GM20431 (cell line): ENCODE measurements around the gene MAGI2.

ENCODE experiments used
- in situ Hi-C: fragments of 300-500 bp; cut with MseI, MboI; formaldehyde crosslinking; loops from one replicate; pipeline ENCODE4 v1.15.0; 2020; ENCODE audit warnings: low sequenced_read_pairs; ENCODE audit not compliant: unreplicated experiment

Gene MAGI2

DNA sequence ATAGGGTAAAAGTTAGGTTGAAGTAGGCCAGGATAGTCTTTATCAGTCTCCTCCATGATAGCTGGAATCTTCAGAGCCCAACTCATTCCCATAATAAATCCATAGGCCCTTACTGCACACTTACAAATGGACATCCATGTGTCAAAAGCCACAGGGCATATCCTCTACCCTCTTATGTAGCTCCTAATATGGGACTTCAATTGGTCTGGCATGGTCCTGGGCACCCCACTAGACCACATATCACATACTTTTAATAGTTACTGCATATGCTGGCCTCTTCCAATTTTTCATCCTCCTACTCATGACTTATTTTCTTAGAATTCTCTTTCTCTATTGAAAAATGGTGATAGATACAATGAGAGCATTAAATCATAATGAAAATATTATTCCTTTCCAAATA lies 169.3 kb downstream of the MAGI2 start:
- in situ Hi-C loops = no loop called here

DNA sequence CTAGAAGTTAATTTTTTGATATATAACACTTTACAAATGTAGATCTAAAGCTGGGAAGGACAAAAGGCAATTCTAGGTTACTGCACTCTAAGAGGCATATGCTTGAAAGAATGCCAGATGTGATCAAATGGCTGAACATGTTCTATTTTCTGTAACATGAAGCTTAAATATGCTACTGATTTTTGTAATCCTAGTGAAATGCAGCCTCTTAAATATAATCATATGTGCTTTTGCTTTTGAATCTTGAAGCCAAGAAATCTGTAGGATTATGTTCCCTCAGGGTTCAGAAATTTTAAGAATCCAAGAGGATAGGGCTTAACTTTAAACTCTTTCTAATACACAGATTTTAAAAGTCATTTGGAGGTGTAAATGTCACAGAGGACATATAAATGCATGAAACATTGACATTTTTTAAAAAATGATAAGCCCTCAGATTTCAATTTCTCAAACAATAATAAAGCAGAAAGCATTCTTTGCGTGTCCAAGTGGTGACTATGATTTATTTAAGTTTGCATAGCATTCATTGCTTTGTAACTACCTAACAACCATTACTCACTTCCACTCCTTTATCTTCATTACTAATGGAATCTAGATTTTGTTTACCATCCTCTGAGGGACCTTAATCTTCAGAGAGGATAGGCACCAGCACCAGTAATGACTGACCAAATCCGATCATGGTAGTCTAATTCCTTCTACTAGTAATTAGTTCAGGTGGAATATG lies 170.4 kb downstream of the MAGI2 start:
- in situ Hi-C loops = no loop called here

DNA sequence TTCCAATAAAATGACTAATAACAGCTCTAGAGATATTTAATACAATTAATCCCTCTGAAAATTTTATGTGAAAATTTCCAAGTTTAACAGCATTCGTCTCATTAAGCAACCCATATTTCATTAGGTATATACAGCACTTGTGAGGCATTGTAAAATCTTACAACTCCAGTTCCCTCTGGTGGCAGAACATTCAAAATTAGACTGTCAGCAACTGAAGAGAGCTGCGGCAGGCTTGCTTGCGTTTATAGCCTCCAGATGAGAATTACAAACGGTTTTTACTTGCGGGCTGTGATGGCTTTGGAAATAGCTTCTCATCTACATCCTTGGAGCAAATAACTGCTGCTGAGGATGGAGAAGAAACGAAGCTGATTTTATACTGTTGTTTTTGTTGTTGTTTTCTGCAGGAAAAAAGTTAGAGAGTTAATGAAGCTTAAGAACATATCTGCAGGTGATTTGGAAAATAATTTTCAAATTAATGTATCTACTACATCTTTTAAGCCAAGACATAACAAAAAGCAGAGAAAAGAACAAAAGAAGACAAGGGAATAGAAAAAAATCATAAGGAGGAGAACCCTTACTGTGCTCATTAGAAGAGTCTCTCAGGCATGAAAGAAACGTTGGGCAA lies 171.3 kb downstream of the MAGI2 start:
- in situ Hi-C loops = no loop called here

DNA sequence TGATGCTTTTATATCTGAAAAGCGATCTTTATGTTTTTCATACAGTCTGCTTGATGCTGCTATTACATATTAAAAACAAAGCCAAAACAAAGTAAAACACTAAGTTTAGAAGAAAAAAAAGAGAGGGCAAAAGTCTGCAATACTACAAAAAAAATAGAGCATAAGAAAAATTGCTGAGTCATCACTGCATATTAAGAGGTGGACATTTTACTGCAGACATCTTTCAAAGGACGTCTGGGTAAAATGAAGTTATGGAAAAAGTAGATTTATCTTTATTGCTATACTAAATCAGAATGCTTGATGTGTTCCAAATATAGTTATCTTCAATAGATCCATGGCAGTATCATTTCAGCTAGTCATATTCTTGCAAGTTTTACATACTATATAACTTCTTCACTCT lies 172.0 kb downstream of the MAGI2 start:
- in situ Hi-C loops = no loop called here

DNA sequence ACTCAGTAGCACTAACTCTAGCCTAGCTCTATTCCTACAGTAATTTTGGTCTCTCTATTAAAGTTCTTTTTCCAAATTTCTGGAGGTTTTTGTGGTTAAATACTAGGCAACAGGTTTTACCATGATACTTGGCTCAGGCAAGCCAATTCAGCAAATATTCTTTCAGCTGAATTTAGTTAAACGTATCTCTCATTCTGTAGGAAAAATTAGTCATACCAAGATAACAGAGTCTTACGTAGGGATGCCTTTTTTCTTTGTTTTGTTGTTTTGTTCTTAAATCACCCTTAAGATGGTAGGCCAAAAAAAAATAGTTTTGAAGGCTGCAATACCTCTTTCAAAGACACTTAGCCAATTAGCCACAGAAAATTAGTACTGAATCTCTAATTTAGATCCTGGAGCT lies 180.5 kb downstream of the MAGI2 start:
- in situ Hi-C loops = no loop called here

DNA sequence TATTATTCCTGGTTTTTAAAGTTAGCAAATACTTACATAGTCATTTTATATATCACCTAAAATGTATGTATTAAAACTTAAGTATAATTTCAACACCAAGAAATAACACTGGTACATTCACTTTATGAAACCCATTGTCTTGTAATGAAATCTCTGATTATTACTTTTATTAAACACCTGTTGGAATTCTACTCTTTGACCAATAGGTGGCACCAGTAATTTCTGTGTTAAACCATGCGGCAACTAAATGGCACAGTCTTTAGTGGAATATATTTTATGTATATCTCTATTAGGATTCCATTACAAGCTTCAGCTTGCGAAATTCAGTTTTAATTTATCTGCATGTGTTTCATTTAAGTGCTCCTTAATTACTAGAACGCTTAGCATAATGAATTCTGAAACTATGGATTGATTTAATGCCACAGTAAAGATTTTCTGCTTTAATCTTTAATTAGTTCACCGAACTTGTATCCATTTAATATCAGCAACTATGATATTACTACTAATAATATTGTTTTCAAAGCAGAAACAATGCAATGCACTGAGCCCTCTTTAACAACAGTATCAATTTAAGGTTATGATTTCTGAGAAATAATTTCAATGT lies 181.3 kb downstream of the MAGI2 start:
- in situ Hi-C loops = no loop called here

DNA sequence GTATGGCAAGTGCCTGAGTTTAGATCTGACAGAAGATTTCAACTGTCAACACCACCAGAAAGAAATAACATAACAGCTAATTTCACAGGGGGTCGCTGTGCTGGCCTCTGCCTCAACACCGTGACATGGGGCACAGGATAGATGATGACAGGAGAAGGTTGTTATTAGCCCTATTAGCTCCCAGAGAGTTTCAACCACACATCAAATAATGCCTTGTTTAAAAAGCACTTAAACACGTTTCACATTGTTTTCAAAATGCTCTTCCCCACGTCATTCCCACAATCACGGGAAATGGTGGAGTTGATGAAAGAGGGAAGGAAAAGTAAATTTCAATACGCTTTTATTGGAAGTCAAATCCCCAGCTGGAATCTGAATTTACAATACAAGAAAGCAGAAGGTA lies 184.7 kb downstream of the MAGI2 start:
- in situ Hi-C loops = no loop called here

DNA sequence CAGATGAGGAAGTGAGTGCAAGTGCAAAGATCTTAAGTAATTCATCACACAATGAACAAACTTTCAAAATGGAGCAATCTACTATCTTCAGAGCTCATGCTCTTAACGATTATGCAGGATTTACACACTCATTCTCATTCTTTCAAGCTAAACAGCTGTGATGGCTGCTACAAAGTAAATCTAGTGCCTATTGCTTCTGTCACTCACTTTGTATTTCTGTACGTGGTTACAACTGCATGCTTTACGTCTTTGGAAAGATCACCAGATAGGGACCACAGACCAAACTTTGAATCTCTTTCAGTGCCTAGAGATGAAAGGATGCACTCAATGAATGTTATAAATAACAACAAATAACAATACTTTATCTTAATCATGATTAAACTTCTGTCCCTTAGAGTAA lies 194.6 kb downstream of the MAGI2 start:
- in situ Hi-C loops = no loop called here

DNA sequence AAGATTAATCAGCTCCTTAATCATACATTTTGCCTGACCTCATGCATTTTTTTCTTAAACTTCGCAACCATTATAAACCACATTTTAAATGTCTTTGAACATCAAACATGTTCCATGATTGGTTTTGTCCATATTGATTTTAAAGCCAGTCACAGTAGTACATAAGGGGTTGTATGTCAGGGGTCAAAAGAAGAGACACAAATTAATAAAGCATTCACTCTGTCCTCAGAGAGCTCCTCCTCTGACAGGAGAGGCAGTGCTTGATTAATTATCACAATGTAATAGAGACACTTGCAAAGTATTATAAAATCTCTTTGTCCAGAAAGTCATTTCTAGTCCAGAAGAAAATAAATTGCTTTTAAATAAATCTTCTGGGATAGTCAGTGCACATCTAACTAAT lies 195.5 kb downstream of the MAGI2 start:
- in situ Hi-C loops = no loop called here

DNA sequence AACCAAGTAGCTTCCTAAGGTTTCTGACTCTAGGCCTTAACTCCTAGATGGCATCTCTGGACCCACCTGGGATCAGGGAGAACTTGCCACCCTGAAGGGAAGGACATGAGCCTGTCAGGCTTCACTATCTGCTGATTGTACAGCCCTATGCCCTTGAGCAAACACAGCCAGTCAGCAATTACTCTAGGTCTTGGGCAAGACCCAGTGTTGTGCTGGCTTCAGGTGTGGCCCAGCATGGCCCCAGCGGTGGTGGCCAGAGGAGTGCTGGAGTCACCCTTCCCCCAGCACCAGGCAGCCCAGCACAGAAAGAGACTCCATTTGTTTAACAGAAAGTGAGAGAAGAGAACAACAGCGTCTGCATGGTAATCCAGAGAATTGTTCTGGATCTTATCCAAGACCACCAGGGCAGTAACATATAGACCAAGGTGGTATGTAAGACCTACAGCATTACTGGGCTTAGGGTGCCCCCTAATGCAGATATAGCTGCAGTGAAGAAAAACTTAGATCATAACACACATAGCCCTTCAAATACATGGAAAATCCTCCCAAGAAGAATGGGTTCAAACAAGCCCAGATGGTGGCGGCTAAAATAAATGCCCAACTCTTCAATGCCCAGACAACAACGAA lies 207.7 kb downstream of the MAGI2 start:
- in situ Hi-C loops = no loop called here

DNA sequence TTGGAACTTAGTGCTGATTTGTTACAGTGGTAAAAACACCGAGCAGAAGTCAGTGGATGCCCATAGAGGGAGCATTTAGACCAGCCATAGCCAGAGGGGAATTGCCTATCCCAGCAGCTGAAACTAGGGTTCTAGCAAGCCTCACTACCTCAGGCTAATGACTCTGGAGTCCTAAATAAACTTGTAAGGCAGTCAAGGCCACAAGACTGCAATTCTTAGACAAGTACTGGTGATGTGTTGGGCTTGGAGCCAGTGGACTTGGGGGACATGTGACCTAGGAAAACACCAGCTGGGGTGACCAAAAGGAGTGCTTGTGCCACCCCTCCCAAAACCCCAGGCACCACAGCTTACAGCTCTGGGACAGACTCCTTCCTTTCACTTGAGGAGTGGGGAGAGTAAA lies 209.0 kb downstream of the MAGI2 start:
- in situ Hi-C loops = no loop called here

DNA sequence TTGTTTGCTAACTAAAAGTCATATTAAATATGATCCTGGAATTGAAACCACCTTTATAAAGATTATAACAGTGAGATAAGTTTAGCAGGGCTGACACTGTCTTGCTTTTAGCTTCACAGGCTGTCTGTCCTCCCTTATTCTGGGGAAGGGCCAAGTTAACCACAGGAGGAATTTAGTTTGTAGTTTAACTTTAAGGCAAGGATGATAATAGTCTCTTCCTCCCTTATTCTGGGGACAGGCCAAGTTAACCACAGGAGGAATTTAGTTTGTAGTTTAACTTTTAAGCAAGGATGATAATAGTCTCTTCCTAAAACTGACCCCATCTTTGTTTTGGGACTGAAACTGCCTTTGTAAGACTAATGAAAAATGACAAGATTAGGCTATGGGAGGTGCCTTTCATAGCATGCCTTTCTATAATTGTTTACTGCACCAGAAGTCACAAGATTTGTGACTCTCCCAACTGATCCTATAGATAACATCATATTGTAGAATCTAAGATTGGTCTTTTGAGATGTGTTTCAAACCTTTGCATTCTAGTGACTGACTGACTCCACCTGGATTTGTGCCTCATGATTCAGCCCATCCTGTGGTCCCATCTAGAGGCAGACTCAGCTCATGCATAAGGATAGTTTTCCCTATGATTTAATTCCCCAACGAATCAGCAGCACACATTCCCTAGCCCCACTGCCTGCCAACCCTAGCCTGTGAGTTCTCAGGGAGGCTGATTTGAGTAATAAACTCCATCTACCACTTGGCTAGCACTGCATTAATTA lies 212.0 kb downstream of the MAGI2 start:
- in situ Hi-C loops = no loop called here

DNA sequence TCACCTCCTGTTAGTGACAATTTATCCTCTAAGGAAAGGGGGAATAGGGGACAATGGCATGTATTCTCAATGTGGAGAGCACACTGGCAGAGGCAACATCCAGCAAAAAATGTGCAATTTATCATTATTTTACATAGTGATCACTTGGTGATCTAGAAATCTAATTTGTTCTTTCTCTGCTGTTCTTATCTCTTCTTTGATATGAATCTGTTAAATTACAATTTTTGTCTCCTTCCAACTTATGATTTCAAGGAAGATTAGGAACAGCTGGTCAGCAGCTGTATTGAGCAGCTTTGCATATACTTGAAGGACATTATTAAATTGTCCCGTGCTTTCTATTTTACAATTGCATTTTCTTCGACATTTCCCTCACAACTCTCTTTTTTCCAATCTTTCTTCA lies 213.1 kb downstream of the MAGI2 start:
- in situ Hi-C loops = no loop called here

DNA sequence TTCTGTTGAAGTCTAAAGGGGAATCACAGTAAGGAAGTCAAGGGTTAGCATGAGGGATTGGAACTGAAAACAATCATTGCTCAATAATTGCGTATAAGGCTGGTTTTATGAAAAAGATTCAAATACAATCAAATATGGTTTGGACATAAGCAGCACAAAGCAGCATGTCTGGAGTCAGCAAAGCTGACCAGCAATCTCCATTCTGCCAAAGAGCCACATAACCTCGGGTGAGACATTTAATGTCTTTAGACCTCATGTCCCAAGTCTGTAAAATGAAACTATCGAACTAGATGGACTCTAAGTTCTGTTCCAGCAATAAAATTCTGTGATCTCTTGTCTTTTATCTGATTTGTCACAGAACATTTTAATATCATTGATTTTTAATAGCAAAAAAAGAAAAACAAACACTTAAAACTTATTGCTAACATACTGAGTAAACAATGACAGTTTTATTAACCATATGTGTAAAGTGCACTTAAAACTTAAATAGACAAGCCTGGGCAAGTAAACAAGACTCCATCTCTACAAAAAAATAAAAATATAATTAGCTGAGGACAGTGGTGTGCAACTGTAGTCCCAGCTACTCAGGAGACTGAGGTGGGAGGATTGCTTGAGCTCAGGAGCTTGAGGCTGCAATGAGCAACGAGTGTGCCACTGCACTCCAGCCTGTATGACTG lies 217.0 kb downstream of the MAGI2 start:
- in situ Hi-C loops = no loop called here

DNA sequence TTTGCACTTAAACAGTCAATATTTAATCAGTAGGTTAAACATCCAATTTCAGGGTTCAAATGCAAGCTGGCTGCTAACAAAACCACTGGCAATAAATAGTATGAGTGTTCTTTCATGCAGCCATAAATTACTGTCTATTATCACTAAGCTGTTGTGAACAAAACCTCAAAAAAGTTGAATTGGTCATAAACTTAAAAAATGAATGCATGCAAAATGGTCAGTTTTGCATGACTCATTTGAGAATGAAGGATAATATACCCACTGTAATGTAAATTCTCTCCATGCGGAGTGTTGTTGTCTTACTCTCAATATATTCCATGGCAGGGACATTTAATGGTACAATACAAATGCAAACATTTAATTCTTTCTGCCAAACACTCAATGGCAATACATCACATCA lies 226.4 kb downstream of the MAGI2 start:
- in situ Hi-C loops = no loop called here

DNA sequence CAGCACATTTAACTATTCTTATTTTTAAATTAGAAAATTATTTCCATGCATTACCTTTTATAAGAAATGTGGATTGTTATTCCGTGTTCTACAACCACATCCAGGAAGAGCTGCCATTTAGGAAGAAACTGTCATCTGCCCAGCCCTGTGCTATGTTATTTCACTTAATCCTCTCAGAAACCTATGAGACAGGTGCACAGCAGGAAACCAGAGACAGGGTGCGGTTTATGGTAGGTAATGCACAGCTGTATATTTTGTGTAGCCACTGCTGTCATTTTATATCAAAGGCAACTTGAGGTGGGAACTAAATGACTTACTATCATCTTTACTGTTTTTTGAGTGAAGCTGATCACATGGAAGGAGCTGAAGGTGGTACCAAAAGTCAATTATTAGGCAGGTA lies 232.3 kb downstream of the MAGI2 start:
- in situ Hi-C loops = no loop called here

DNA sequence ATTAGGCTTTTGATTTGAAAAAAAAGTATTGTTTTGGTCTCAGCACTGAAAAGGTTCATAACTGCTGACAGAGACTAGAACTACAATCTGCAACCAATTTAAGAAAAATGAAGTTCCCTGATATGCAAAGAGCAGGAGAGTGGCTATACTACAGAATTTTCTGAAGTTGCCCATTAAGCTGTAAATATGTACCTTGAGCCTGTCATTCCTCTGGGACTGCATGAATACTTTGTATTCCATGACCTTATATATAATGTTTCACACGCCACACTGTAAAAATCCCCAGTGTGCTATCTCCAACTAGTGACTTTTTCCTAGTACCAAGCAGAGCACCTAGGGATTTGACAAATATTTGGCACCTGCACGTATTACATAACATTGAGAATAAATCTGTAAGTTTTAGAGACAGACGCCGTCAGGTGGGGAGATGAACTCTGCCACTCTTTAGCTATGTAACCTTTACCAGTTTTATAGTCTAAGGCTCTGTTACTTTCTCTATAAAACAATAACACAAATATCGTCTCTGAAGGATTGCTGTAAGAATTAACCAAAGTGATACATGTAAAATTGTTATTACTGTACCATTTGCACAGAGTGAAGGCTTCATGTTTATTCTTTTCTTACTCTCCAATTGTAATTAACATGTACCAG lies 235.4 kb downstream of the MAGI2 start:
- in situ Hi-C loops = no loop called here

DNA sequence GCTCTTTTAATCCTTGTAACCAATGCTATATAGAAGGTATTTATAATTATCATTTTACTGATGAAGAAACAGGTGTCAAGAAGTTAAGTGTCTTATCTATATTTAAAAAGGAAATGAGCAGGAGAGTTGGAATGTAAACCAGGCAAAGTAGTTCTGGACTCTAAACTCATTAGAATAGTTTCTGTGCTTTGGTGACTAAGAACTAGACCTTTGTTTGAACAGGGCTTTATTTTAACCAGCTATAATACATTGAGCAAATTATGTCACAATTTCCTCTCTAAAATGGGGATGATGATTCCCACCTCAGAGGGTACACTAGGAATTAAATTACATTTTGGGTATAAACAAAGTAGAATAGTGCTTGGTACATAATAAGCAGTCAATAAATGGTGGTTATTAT lies 236.0 kb downstream of the MAGI2 start:
- in situ Hi-C loops = no loop called here

DNA sequence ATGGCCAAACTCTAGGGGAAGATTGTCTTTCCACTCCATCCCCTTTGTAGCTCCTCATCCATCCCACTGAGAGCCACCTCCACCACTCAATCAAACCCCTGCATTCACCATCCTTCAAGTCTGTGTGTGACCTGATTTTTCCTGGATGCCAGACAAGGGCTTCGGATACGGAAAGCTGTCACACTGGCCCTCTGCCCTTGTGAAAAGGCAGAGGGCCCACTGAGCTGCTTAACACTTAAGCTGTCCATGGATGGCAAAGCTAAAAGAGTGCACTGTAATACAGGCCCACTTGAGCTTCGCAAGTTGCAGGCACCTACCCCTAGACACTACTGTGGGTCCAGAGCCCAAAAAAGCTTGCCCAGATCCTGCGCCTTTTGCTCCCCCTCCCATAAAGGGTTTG lies 237.2 kb downstream of the MAGI2 start:
- in situ Hi-C loops = no loop called here

DNA sequence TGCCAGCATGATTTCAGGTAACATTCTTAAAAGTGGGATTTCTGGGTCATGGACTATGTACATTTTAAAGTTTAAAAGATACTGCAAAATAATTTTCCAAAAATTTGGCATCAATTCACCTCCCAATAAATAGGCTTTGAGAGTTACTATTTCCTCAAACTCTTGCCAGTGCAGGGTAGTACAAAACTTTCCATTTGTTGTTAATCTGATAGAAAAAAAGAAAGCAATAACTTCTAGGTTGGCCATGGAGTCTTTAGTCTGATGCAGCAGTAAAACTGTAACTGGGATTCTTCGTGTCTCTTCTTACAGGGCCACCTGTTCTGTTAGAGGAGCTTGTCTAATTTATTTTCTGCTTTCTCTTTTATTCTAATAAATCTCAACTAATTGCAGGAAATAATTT lies 241.1 kb downstream of the MAGI2 start:
- in situ Hi-C loops = no loop called here
